HFF-Myc (cell line): ENCODE results near the gene FRMD7.
"Not testable (repeated sequence)": the region's sequence is repeated elsewhere in the genome, so short reads cannot be mapped to it uniquely, and the experiment has no call there.

Experiments
- DNase-seq: peaks from one replicate; pipeline ENCODE4 v3.0.0-alpha.2; 2011; ENCODE audit warnings: low read depth; ENCODE audit errors: extremely low read depth
- H3K4me3 ChIP-seq: replicated peaks from 2 replicates; pipeline ENCODE4 v1.5.1; 2011; ENCODE audit warnings: low read depth, mild to moderate bottlenecking, control low read depth, low read length
- CTCF ChIP-seq: IDR thresholded peaks from 2 replicates; pipeline ENCODE4 v1.5.1; 2012; ENCODE audit warnings: mild to moderate bottlenecking, low read depth, low read length, control low read depth; ENCODE audit errors: missing control alignments

FRMD7 gene

GRCh38 chrX:132165005-132165404 is 37.2 kb upstream of the FRMD7 start:
- H3K4me3 ChIP-seq, result no peak overlapping the region

GRCh38 chrX:132163094-132163493 is 35.3 kb upstream of the FRMD7 start:
- not testable (repeated sequence) for DNase-seq, H3K4me3 ChIP-seq

More at GRCh38 chrX:132165005-132165404, 37.2 kb upstream of the FRMD7 start:
- no peak for TF ChIP-seq CTCF
- no peak for DNase-seq

- no peak overlapping the region for H3K4me3 ChIP-seq
- DNase-seq, result no peak
- TF ChIP-seq CTCF, result no peak
These were observed 25.3 kb upstream of the FRMD7 start for GRCh38 chrX:132153166-132153565.

GRCh38 chrX:132146456-132146855 is 18.6 kb upstream of the FRMD7 start:
- TF ChIP-seq CTCF, result no peak
- no peak overlapping the region for H3K4me3 ChIP-seq
- DNase-seq, result no peak

- TF ChIP-seq CTCF, result no peak
- DNase-seq, result no peak
These were observed 16.2 kb upstream of the FRMD7 start for GRCh38 chrX:132144061-132144460.

GRCh38 chrX:132125906-132126305 is 1.9 kb downstream of the FRMD7 start:
- DNase-seq, result no peak
- no peak for TF ChIP-seq CTCF

More at GRCh38 chrX:132144061-132144460, 16.2 kb upstream of the FRMD7 start:
- no peak overlapping the region for H3K4me3 ChIP-seq

GRCh38 chrX:132120913-132121312 is 6.9 kb downstream of the FRMD7 start:
- no peak overlapping the region for H3K4me3 ChIP-seq
- no peak for TF ChIP-seq CTCF
- DNase-seq, result no peak

More at GRCh38 chrX:132125906-132126305, 1.9 kb downstream of the FRMD7 start:
- H3K4me3 ChIP-seq, result no peak overlapping the region
